Common myeloid progenitor, CD34-positive (primary cell): ENCODE measurements around the gene FOXP1.

Experiments
- CTCF ChIA-PET: fragments of 350-600 bp; sonication (Branson Sonifier 250); formaldehyde crosslinking; loops from one replicate; lab custom pipeline; 2021; ENCODE audit warnings: antibody characterized with exemption; lab: Charles Lee
- POLR2A ChIA-PET: fragments of 350-600 bp; sonication (Branson Sonifier 250); formaldehyde crosslinking; loops from one replicate; lab custom pipeline; 2021; ENCODE audit warnings: antibody characterized with exemption; lab: Charles Lee
- DNase-seq, 3 donors: peaks; one replicate each; pipeline versions ENCODE4 v3.0.0 to v3.0.0-alpha.2; 2013
- H3K27ac ChIP-seq, 2 experiments: 1 replicate in 1 of 2; 2 replicates in 1 of 2; pipeline ENCODE4 v1.7.0; 2013; ENCODE audit warnings: inconsistent platforms in 2 of 2, low read length in 2 of 2, mild to moderate bottlenecking in 2 of 2, low read depth in 1 of 2, moderate library complexity in 1 of 2; ENCODE audit not compliant: severe bottlenecking in 2 of 2, insufficient read depth in 1 of 2, poor library complexity in 1 of 2
- H3K27me3 ChIP-seq, 5 experiments: replicated peaks in 2 of 5; 1 replicate in 3 of 5; 2 replicates in 2 of 5; pipeline versions ENCODE4 v1.6.1 to v1.7.0; 2013; ENCODE audit warnings: low read length in 4 of 5, mild to moderate bottlenecking in 2 of 5, moderate library complexity in 2 of 5, inconsistent platforms in 1 of 5; ENCODE audit not compliant: insufficient read depth in 5 of 5, control insufficient read depth in 4 of 5
- H3K36me3 ChIP-seq, 4 experiments: 1 replicate in 2 of 4; 2 replicates in 2 of 4; pipeline versions ENCODE4 v1.6.1 to v1.7.0; 2013; ENCODE audit warnings: low read length in 3 of 4, control low read depth in 1 of 4, mild to moderate bottlenecking in 1 of 4; ENCODE audit not compliant: control insufficient read depth in 4 of 4, insufficient read depth in 4 of 4
- H3K4me1 ChIP-seq, 4 experiments: 1 replicate in 3 of 4; 2 replicates in 1 of 4; pipeline versions ENCODE4 v1.6.1 to v1.7.1; 2013; ENCODE audit warnings: low read length in 3 of 4, mild to moderate bottlenecking in 3 of 4, control low read depth in 1 of 4, inconsistent platforms in 1 of 4, moderate library complexity in 1 of 4; ENCODE audit not compliant: control insufficient read depth in 4 of 4, insufficient read depth in 4 of 4; ENCODE audit errors: control extremely low read depth in 1 of 4
- H3K4me3 ChIP-seq, 7 experiments: 1 replicate in 4 of 7; 2 replicates in 3 of 7; pipeline versions ENCODE4 v1.5.1 to v1.7.0; 2013; ENCODE audit warnings: mild to moderate bottlenecking in 7 of 7, low read length in 6 of 7, moderate library complexity in 6 of 7, inconsistent platforms in 2 of 7, low read depth in 2 of 7, control low read depth in 1 of 7; ENCODE audit not compliant: insufficient read depth in 4 of 7, control insufficient read depth in 1 of 7; ENCODE audit errors: extremely low read depth in 1 of 7
- H3K9me3 ChIP-seq, 5 experiments: 1 replicate in 4 of 5; 2 replicates in 1 of 5; pipeline versions ENCODE4 v1.6.1 to v1.7.1; 2013; ENCODE audit warnings: low read length in 4 of 5, mild to moderate bottlenecking in 2 of 5, inconsistent platforms in 1 of 5, low read depth in 1 of 5, moderate library complexity in 1 of 5; ENCODE audit not compliant: control insufficient read depth in 4 of 5, insufficient read depth in 2 of 5; ENCODE audit errors: control extremely low read depth in 1 of 5
- WGBS: methylation state at CpG from one replicate; pipeline ENCODE4 v1.1.5; 2013; ENCODE audit not compliant: insufficient coverage; 5-methylcytosine and 5-hydroxymethylcytosine counted together

The FOXP1 gene

GRCh38 chr3:71549951-71550350 is 33.6 kb downstream of the FOXP1 start:
- peak overlapping the region in 2 of 7 experiments; percentile 8 to 29 for H3K4me3 ChIP-seq
- DNase-seq: peak; percentile 45 to 89 (median 83)
- WGBS: 40% methylated on average over 3 of the region's 7 CpGs
- H3K36me3 ChIP-seq: peaks cover 0 to 5% (median 1%) of the 10 kb centered on the region in 4 experiments
- no peaks in the 10 kb centered on the region for H3K27me3 ChIP-seq
- peaks cover 13 to 41% (median 30%) of the 10 kb centered on the region in 4 experiments for H3K4me1 ChIP-seq
- CTCF ChIA-PET: interaction anchor here (1.1 to 2.3 kb wide), 4 partner anchors 15 to 61 kb away, joined by 3 to 8 read pairs (median 4); no protein-coding TSS in a partner anchor
- no peak overlapping the region for H3K27ac ChIP-seq
- POLR2A ChIA-PET: no interaction called here
- no peaks in the 10 kb centered on the region for H3K9me3 ChIP-seq

GRCh38 chr3:71548705-71549384 is 34.7 kb downstream of the FOXP1 start:
- ChIA-PET CTCF (interaction anchor here (1.5 to 2.3 kb wide), 2 partner anchors 27 to 31 kb away, joined by 4 to 8 read pairs; no protein-coding TSS in a partner anchor), POLR2A (no interaction called here)
- WGBS: 100% methylated on average over 2 of the region's 4 CpGs
- DNase-seq: no peak
- Histone ChIP-seq H3K4me1 (peaks cover 13 to 41% (median 30%) of the 10 kb centered on the region in 4 experiments), H3K4me3 (no peak overlapping the region), H3K9me3 (no peaks in the 10 kb centered on the region), H3K27ac (no peak overlapping the region), H3K27me3 (no peaks in the 10 kb centered on the region), H3K36me3 (peaks cover 0 to 5% (median 1%) of the 10 kb centered on the region in 4 experiments)

- DNase-seq: peak in 2 of 3 donors; percentile 44 to 47
- Histone ChIP-seq H3K36me3 (peaks cover 0 to 5% (median 1%) of the 10 kb centered on the region in 4 experiments), H3K27me3 (no peaks in the 10 kb centered on the region), H3K9me3 (no peaks in the 10 kb centered on the region), H3K4me1 (peaks cover 13 to 53% (median 42%) of the 10 kb centered on the region in 4 experiments), H3K27ac (no peak overlapping the region), H3K4me3 (no peak overlapping the region)
- WGBS: 88% methylated on average over 4 of the region's 4 CpGs
- ChIA-PET CTCF (interaction anchor here (0.6 kb wide), 1 partner anchor 45 kb away, joined by 3 read pairs; no protein-coding TSS in a partner anchor), POLR2A (no interaction called here)
These were observed 36.0 kb downstream of the FOXP1 start for GRCh38 chr3:71547249-71548198.

- ChIA-PET POLR2A (no interaction called here), CTCF (interaction anchor here (1.6 kb wide), 1 partner anchor 13 kb away, joined by 5 read pairs; no protein-coding TSS in a partner anchor)
- no peak for DNase-seq
- H3K9me3 ChIP-seq: no peaks in the 10 kb centered on the region
- WGBS: 50% methylated on average over 2 of the region's 2 CpGs
- H3K27ac ChIP-seq: no peak overlapping the region
- H3K4me1 ChIP-seq: peaks cover 16 to 60% (median 48%) of the 10 kb centered on the region in 4 experiments
- H3K4me3 ChIP-seq: no peak overlapping the region
- no peaks in the 10 kb centered on the region for H3K27me3 ChIP-seq
- H3K36me3 ChIP-seq: peaks cover 0 to 5% (median 1%) of the 10 kb centered on the region in 4 experiments
These were observed 36.7 kb downstream of the FOXP1 start for GRCh38 chr3:71546821-71547220.

- no peak for DNase-seq
- H3K4me1 ChIP-seq: peaks cover 22 to 70% (median 54%) of the 10 kb centered on the region in 4 experiments
- ChIA-PET POLR2A (interaction anchor here (0.5 kb wide), 1 partner anchor 8 kb away, joined by 3 read pairs; no protein-coding TSS in a partner anchor), CTCF (interaction anchor here (0.7 to 1.6 kb wide), 5 partner anchors 15 to 37 kb away, joined by 3 to 5 read pairs (median 3); no protein-coding TSS in a partner anchor)
- H3K27ac ChIP-seq: no peak overlapping the region
- H3K9me3 ChIP-seq: no peaks in the 10 kb centered on the region
- peaks cover 0 to 5% (median 1%) of the 10 kb centered on the region in 4 experiments for H3K36me3 ChIP-seq
- H3K4me3 ChIP-seq: no peak overlapping the region
- H3K27me3 ChIP-seq: no peaks in the 10 kb centered on the region
- no CpG with 5 or more reads among the region's 2 CpGs for WGBS
These were observed 38.2 kb downstream of the FOXP1 start for GRCh38 chr3:71545330-71545729.

- Histone ChIP-seq H3K4me3 (no peak overlapping the region), H3K4me1 (peaks cover 24 to 73% (median 53%) of the 10 kb centered on the region in 4 experiments), H3K27me3 (no peaks in the 10 kb centered on the region), H3K27ac (peak overlapping the region in 1 of 2 experiments; percentile 69), H3K36me3 (peaks cover 0 to 5% (median 1%) of the 10 kb centered on the region in 4 experiments), H3K9me3 (no peaks in the 10 kb centered on the region)
- CTCF ChIA-PET: interaction anchor here (1.3 to 1.9 kb wide), 4 partner anchors 14 to 238 kb away, joined by 3 to 6 read pairs (median 4); no protein-coding TSS in a partner anchor
- peak in 2 of 3 donors; percentile 27 to 41 for DNase-seq
- 96% methylated on average over 3 of the region's 3 CpGs for WGBS
- POLR2A ChIA-PET: interaction anchor here (1.8 kb wide), 1 partner anchor 40 kb away, joined by 11 read pairs; the partner anchor contains the start of gene FOXP1
These were observed 40.0 kb downstream of the FOXP1 start for GRCh38 chr3:71543371-71544016.
